GM19193 (cell line): ENCODE results near the gene RMND1.

Experiments used
- POLR2A ChIP-seq: IDR thresholded peaks from 4 replicates; pipeline ENCODE4 v1.6.1; 2011; ENCODE audit not compliant: insufficient read depth, insufficient read length; ENCODE audit errors: extremely low read depth

RMND1 gene

GRCh38 chr6:151409260-151409659, 42.7 kb downstream of the RMND1 start:
- no peak for TF ChIP-seq POLR2A

DNA sequence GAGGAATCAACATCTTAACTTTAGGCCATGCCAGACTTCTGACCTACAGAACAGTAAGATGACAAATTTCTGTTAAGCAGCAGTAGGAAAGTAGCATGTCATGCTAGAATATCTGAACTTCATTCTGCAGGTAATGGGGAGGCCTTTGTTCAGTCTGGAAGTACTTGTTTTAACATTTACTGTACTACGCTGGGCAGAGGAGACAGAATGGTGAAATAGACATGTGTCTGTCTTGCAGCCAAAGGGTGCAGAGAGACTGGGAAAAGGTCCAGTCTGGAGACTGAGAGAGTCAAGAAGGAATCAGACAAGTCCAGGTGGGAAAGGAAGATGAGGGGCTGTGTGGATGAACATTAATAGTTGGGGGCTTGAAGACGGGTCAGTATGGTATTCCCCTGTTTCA, 43.1 kb downstream of the RMND1 start:
- no peak for TF ChIP-seq POLR2A

GRCh38 chr6:151403919-151404308, 48.0 kb downstream of the RMND1 start:
- TF ChIP-seq POLR2A, result no peak

GRCh38 chr6:151402228-151402627, 49.7 kb downstream of the RMND1 start:
- TF ChIP-seq POLR2A, result no peak

- TF ChIP-seq POLR2A, result no peak
These were observed 51.5 kb downstream of the RMND1 start for GRCh38 chr6:151400473-151400872.

DNA sequence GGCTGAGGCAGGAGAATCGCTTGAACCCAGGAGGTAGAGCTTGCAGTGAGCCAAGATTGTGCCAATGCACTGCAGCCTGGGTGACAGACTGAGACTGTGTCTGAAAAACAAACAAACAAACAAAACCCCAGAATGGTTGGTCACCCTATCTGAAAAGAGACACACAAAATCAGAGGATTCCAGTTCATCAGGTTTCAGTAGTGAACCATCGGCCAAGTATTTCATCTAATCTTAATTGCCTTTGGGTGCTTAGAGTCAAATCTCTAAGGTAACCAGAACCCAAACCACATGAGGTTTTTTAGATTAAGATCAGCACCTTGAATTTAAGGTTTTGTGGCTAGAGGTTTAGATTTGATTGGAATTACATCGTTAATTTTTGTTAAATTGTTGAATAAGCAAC, 52.2 kb downstream of the RMND1 start:
- TF ChIP-seq POLR2A, result no peak

DNA sequence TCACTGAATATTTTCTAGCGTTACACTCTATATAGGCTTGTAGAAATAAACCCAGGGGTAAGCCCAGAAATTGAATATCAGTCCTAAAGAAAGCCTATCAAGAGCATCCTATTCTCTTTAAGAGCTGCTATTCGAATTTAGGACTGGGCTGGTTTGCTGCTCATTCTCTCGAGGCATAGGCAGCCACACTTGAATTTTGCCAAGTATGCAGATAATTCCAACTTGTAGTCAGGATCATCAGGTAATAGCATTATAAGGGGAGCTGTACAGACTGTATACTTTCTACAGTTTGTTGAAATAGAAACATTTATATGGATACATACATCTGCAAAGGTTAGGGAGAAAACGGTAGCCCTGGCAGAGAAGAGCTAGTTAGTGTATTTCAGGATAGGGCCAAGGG, 58.5 kb downstream of the RMND1 start:
- TF ChIP-seq POLR2A, result no peak

GRCh38 chr6:151392427-151392826, 59.5 kb downstream of the RMND1 start:
- TF ChIP-seq POLR2A, result no peak

DNA sequence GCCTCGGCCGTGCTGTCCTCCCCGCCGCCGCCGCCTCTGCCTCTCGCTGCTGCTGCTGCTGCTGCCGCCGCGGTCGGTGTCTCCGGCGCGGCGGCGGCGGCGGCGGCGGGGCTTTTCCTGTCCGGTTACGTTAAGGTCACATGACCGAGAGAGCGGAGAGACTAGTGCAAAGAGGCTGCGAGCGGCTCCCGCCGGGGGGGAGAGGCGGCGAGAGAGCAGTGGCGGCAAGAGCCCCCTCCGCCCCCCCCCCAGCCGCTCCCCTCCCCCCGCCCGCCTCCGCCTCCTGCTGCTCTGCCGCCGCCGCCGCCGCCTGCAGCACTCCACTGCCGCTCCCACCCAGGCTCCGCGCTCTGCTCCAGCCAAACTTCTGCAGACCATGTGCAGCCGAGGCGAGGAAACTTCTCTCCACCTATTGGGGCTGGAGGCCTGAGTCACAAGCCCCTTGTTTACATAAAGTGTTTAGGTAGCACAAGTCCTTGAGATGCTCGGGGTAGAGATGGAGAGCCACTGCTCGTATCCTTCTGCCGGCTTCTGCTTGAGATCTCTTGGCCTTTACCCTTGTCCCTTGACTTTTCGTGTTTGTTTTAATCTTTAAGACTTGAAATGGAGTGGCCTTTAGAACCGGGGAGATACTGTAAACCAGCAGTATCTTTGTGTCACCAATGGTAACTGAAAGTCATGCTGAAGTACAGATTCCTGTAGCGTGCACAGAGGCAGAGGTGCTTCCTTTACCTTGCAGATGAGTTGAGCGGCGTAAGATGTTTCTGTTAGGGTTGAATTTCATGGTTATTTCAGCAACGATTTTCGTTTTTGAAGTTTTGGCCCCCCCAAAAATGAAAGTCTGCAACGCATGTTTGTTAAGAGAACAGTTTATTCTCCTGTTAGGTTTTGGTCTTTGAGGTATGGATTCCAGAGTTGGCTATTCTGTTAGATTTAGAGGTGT, 60.2 kb downstream of the RMND1 start, which contains the start of gene ZBTB2:
ZBTB2 (minus strand) TSS at position 89 of the 943 bp plus-strand sequence. CDS start 17,922 bp downstream, outside the sequence.
- peak; percentile 54 for TF ChIP-seq POLR2A

- TF ChIP-seq POLR2A, result peak; percentile 74
These were observed 61.0 kb downstream of the RMND1 start for GRCh38 chr6:151390851-151391470.

DNA sequence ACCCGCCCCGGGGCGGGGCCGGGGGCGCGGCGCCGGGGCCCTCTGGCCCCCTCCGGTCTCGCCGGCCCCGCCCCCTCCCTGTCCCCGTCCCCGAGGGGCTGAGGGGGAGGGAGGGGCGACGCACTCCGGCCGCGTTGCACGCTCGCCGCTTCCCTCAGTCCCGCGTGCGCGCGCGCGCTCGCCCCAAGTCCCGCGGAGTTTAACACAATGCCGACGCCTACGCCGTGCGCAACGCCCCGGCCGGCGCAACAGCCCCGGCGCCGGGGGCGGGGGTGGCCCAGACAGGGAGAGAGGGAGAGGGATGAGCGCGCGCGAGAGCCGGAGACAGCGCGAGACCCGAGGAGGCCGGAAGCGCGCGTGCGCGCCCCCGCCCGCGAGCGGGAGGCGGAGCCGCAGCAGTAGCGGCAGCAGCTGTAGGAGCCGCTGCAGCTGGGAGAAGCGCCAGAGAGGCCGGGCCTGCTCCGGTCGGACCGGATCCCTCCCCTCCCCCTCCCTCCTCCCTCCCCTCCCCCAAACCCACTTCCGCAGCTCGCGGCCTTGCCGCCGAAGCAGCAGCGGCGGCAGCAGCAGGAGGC, 61.6 kb downstream of the RMND1 start:
- TF ChIP-seq POLR2A, result no peak

- peak; percentile 91 for TF ChIP-seq POLR2A
These were observed 62.2 kb downstream of the RMND1 start for GRCh38 chr6:151389618-151390275.

- TF ChIP-seq POLR2A, result no peak
These were observed 62.8 kb downstream of the RMND1 start for GRCh38 chr6:151388997-151389617.

DNA sequence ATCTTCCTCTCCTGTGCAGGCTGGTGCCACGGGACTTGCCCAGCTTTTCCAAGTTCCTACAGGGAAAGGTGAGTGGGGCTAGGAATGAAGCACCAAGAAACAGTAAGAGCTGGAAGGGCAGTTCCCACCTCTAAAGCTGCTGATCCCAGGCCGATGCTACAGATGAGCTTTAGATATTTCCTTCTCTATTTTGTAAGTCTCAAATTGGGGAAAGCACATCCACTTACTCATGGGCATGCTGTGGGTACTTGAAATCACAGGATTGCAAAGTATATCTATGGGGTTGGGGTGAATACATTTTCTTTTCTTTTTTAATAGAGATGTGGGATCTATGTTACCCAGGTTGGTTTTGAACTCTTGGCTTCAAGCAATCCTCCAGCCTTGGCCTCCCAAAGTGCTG, 63.7 kb downstream of the RMND1 start:
- no peak for TF ChIP-seq POLR2A
